Measurements from ENCODE around the gene GPC6. TPM values are rescaled to one million over a fixed set of nuclear protein-coding genes. Genes with fewer than 3 reads are reported as not detected.

The GPC6 gene
- polyA plus RNA-seq, 1 donor, result 26.7 TPM

- H3K27ac ChIP-seq (ENCODE audit: low read length), result no peak overlapping the region
Measured at GRCh38 chr13:93416736-93417355, 190.2 kb downstream of the GPC6 start.

GRCh38 chr13:93418398-93418797 is 191.8 kb downstream of the GPC6 start:
- no peaks in the 10 kb centered on the region for H3K27me3 ChIP-seq (ENCODE audit: control insufficient read depth, insufficient read depth, low read length)
- no peak overlapping the region for H3K27ac ChIP-seq (ENCODE audit: low read length)
- no peaks in the 10 kb centered on the region for H3K4me1 ChIP-seq (ENCODE audit: control insufficient read depth, insufficient read depth, low read length)
- DNase-seq, result no peak
- no peaks in the 10 kb centered on the region for H3K9me3 ChIP-seq (ENCODE audit: control insufficient read depth, low read depth, low read length)
- H3K4me3 ChIP-seq (ENCODE audit: low read length), result no peak overlapping the region
- WGBS (ENCODE audit: insufficient coverage, low lambda C conversion rate), result 100% methylated on average over 2 of the region's 8 CpGs
- no peaks in the 10 kb centered on the region for H3K36me3 ChIP-seq (ENCODE audit: control insufficient read depth, insufficient read depth, low read length)

More at GRCh38 chr13:93416736-93417355, 190.2 kb downstream of the GPC6 start:
- H3K4me3 ChIP-seq (ENCODE audit: low read length), result no peak overlapping the region
- no peaks in the 10 kb centered on the region for H3K4me1 ChIP-seq (ENCODE audit: control insufficient read depth, insufficient read depth, low read length)
- no CpG with 5 or more reads among the region's 1 CpG for WGBS (ENCODE audit: insufficient coverage, low lambda C conversion rate)
- H3K36me3 ChIP-seq (ENCODE audit: control insufficient read depth, insufficient read depth, low read length), result no peaks in the 10 kb centered on the region
- H3K9me3 ChIP-seq (ENCODE audit: control insufficient read depth, low read depth, low read length), result no peaks in the 10 kb centered on the region
- no peak for DNase-seq
- no peaks in the 10 kb centered on the region for H3K27me3 ChIP-seq (ENCODE audit: control insufficient read depth, insufficient read depth, low read length)

- WGBS (ENCODE audit: insufficient coverage, low lambda C conversion rate), result no CpG with 5 or more reads among the region's 1 CpG
- no peaks in the 10 kb centered on the region for H3K36me3 ChIP-seq (ENCODE audit: control insufficient read depth, insufficient read depth, low read length)
- DNase-seq, result no peak
- H3K4me3 ChIP-seq (ENCODE audit: low read length), result no peak overlapping the region
- no peak overlapping the region for H3K27ac ChIP-seq (ENCODE audit: low read length)
- H3K27me3 ChIP-seq (ENCODE audit: control insufficient read depth, insufficient read depth, low read length), result no peaks in the 10 kb centered on the region
- H3K9me3 ChIP-seq (ENCODE audit: control insufficient read depth, low read depth, low read length), result no peaks in the 10 kb centered on the region
- H3K4me1 ChIP-seq (ENCODE audit: control insufficient read depth, insufficient read depth, low read length), result no peaks in the 10 kb centered on the region
Measured at GRCh38 chr13:93420206-93420605, 193.6 kb downstream of the GPC6 start.

GRCh38 chr13:93420887-93421286 is 194.3 kb downstream of the GPC6 start:
- Histone ChIP-seq H3K4me1 (ENCODE audit: control insufficient read depth, insufficient read depth, low read length) (no peaks in the 10 kb centered on the region), H3K36me3 (ENCODE audit: control insufficient read depth, insufficient read depth, low read length) (no peaks in the 10 kb centered on the region), H3K9me3 (ENCODE audit: control insufficient read depth, low read depth, low read length) (no peaks in the 10 kb centered on the region), H3K27ac (ENCODE audit: low read length) (no peak overlapping the region), H3K27me3 (ENCODE audit: control insufficient read depth, insufficient read depth, low read length) (no peaks in the 10 kb centered on the region), H3K4me3 (ENCODE audit: low read length) (no peak overlapping the region)
- WGBS (ENCODE audit: insufficient coverage, low lambda C conversion rate), result no CpG with 5 or more reads among the region's 6 CpGs
- no peak for DNase-seq

- Histone ChIP-seq H3K27ac (ENCODE audit: low read length) (no peak overlapping the region), H3K36me3 (ENCODE audit: control insufficient read depth, insufficient read depth, low read length) (no peaks in the 10 kb centered on the region), H3K4me3 (ENCODE audit: low read length) (no peak overlapping the region), H3K27me3 (ENCODE audit: control insufficient read depth, insufficient read depth, low read length) (no peaks in the 10 kb centered on the region), H3K9me3 (ENCODE audit: control insufficient read depth, low read depth, low read length) (no peaks in the 10 kb centered on the region), H3K4me1 (ENCODE audit: control insufficient read depth, insufficient read depth, low read length) (no peaks in the 10 kb centered on the region)
- WGBS (ENCODE audit: insufficient coverage, low lambda C conversion rate), result 100% methylated on average over 1 of the region's 2 CpGs
- no peak for DNase-seq
Measured at GRCh38 chr13:93422980-93423543, 196.5 kb downstream of the GPC6 start.

GRCh38 chr13:93425411-93425810 is 198.8 kb downstream of the GPC6 start:
- WGBS (ENCODE audit: insufficient coverage, low lambda C conversion rate), result no CpG with 5 or more reads among the region's 3 CpGs
- H3K4me3 ChIP-seq (ENCODE audit: low read length), result no peak overlapping the region
- no peak overlapping the region for H3K27ac ChIP-seq (ENCODE audit: low read length)

GRCh38 chr13:93430381-93430780 is 203.8 kb downstream of the GPC6 start:
- WGBS (ENCODE audit: insufficient coverage, low lambda C conversion rate), result 93% methylated on average over 2 of the region's 2 CpGs

More at GRCh38 chr13:93425411-93425810, 198.8 kb downstream of the GPC6 start:
- no peaks in the 10 kb centered on the region for H3K27me3 ChIP-seq (ENCODE audit: control insufficient read depth, insufficient read depth, low read length)
- H3K9me3 ChIP-seq (ENCODE audit: control insufficient read depth, low read depth, low read length), result no peaks in the 10 kb centered on the region
- no peaks in the 10 kb centered on the region for H3K36me3 ChIP-seq (ENCODE audit: control insufficient read depth, insufficient read depth, low read length)
- no peak for DNase-seq
- H3K4me1 ChIP-seq (ENCODE audit: control insufficient read depth, insufficient read depth, low read length), result no peaks in the 10 kb centered on the region

GRCh38 chr13:93435651-93436050 is 209.0 kb downstream of the GPC6 start:
- Histone ChIP-seq H3K27ac (ENCODE audit: low read length) (no peak overlapping the region), H3K9me3 (ENCODE audit: control insufficient read depth, low read depth, low read length) (peaks cover 2% of the 10 kb centered on the region)
- no CpG with 5 or more reads among the region's 3 CpGs for WGBS (ENCODE audit: insufficient coverage, low lambda C conversion rate)

More at GRCh38 chr13:93430381-93430780, 203.8 kb downstream of the GPC6 start:
- Histone ChIP-seq H3K9me3 (ENCODE audit: control insufficient read depth, low read depth, low read length) (no peaks in the 10 kb centered on the region), H3K4me3 (ENCODE audit: low read length) (no peak overlapping the region), H3K27me3 (ENCODE audit: control insufficient read depth, insufficient read depth, low read length) (no peaks in the 10 kb centered on the region), H3K36me3 (ENCODE audit: control insufficient read depth, insufficient read depth, low read length) (no peaks in the 10 kb centered on the region), H3K4me1 (ENCODE audit: control insufficient read depth, insufficient read depth, low read length) (no peaks in the 10 kb centered on the region), H3K27ac (ENCODE audit: low read length) (no peak overlapping the region)
- DNase-seq, result no peak

GRCh38 chr13:93437081-93437480 is 210.5 kb downstream of the GPC6 start:
- DNase-seq, result no peak
- Histone ChIP-seq H3K9me3 (ENCODE audit: control insufficient read depth, low read depth, low read length) (peaks cover 2% of the 10 kb centered on the region), H3K4me1 (ENCODE audit: control insufficient read depth, insufficient read depth, low read length) (no peaks in the 10 kb centered on the region), H3K36me3 (ENCODE audit: control insufficient read depth, insufficient read depth, low read length) (no peaks in the 10 kb centered on the region), H3K4me3 (ENCODE audit: low read length) (no peak overlapping the region), H3K27me3 (ENCODE audit: control insufficient read depth, insufficient read depth, low read length) (no peaks in the 10 kb centered on the region), H3K27ac (ENCODE audit: low read length) (no peak overlapping the region)
- WGBS (ENCODE audit: insufficient coverage, low lambda C conversion rate), result 80% methylated on average over 1 of the region's 4 CpGs

More at GRCh38 chr13:93435651-93436050, 209.0 kb downstream of the GPC6 start:
- no peaks in the 10 kb centered on the region for H3K4me1 ChIP-seq (ENCODE audit: control insufficient read depth, insufficient read depth, low read length)
- DNase-seq, result no peak
- H3K4me3 ChIP-seq (ENCODE audit: low read length), result no peak overlapping the region
- no peaks in the 10 kb centered on the region for H3K36me3 ChIP-seq (ENCODE audit: control insufficient read depth, insufficient read depth, low read length)
- H3K27me3 ChIP-seq (ENCODE audit: control insufficient read depth, insufficient read depth, low read length), result no peaks in the 10 kb centered on the region

- H3K36me3 ChIP-seq (ENCODE audit: control insufficient read depth, insufficient read depth, low read length), result no peaks in the 10 kb centered on the region
- no peaks in the 10 kb centered on the region for H3K9me3 ChIP-seq (ENCODE audit: control insufficient read depth, low read depth, low read length)
- no peaks in the 10 kb centered on the region for H3K27me3 ChIP-seq (ENCODE audit: control insufficient read depth, insufficient read depth, low read length)
- H3K4me3 ChIP-seq (ENCODE audit: low read length), result no peak overlapping the region
- no peak overlapping the region for H3K27ac ChIP-seq (ENCODE audit: low read length)
- DNase-seq, result no peak
- no CpG with 5 or more reads among the region's 2 CpGs for WGBS (ENCODE audit: insufficient coverage, low lambda C conversion rate)
- no peaks in the 10 kb centered on the region for H3K4me1 ChIP-seq (ENCODE audit: control insufficient read depth, insufficient read depth, low read length)
Measured at GRCh38 chr13:93446238-93446637, 219.6 kb downstream of the GPC6 start.

GRCh38 chr13:93450191-93450621 is 223.6 kb downstream of the GPC6 start:
- Histone ChIP-seq H3K27me3 (ENCODE audit: control insufficient read depth, insufficient read depth, low read length) (no peaks in the 10 kb centered on the region), H3K9me3 (ENCODE audit: control insufficient read depth, low read depth, low read length) (no peaks in the 10 kb centered on the region), H3K4me3 (ENCODE audit: low read length) (no peak overlapping the region), H3K4me1 (ENCODE audit: control insufficient read depth, insufficient read depth, low read length) (no peaks in the 10 kb centered on the region), H3K36me3 (ENCODE audit: control insufficient read depth, insufficient read depth, low read length) (no peaks in the 10 kb centered on the region), H3K27ac (ENCODE audit: low read length) (no peak overlapping the region)
- DNase-seq, result no peak
